ENCODE data around the gene C19orf85. TPM values are rescaled to one million over a fixed set of nuclear protein-coding genes. Genes with fewer than 3 reads are reported as not detected.

C19orf85 gene
- total RNA-seq, 2 donors from 2014 or later, result not detected

DNA sequence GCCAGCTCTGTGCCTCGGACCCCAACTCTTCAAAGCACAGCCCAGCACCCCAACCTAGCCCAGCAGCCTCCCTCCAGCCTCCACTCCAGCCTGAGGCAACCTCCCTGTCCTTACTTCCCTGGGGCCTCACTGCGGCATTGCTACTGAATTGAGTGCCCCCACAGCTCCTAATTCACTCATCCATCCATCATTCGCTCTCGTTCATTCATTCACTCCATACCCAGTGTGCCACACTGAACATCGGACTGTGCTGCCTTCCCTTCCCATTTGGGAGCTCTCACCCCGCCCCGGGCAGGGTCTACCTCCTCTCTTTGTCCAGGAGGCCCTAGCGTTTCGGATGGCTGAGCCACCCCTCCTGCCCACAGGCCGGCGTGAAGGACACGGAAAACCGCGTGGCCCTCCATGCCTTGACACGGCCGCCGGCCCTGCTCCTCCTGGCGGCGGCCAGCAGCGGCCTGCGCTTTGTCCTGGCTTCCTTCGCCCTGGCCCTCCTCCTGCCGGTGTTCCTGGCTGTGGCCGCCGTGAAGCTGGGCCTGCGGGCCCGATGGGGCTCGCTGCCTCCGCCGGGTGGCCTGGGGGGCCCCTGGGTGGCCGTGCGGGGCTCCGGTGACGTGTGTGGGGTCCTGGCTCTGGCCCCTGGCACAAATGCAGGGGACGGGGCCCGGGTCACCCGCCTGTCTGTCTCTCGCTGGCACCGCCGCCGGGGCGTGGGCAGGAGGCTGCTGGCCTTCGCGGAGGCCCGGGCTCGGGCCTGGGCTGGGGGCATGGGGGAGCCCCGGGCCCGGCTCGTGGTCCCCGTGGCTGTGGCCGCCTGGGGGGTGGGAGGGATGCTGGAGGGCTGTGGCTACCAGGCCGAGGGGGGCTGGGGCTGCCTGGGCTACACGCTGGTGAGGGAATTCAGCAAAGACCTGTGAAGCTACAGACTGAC, 21.8 kb upstream of the C19orf85 start:
- Mint-ChIP-seq H3K4me1 (ENCODE audit: low read depth) (peaks cover 15% of the 10 kb centered on the region), H3K4me3 (peak overlapping the region; percentile 59 to 78)
- no peak for DNase-seq

DNA sequence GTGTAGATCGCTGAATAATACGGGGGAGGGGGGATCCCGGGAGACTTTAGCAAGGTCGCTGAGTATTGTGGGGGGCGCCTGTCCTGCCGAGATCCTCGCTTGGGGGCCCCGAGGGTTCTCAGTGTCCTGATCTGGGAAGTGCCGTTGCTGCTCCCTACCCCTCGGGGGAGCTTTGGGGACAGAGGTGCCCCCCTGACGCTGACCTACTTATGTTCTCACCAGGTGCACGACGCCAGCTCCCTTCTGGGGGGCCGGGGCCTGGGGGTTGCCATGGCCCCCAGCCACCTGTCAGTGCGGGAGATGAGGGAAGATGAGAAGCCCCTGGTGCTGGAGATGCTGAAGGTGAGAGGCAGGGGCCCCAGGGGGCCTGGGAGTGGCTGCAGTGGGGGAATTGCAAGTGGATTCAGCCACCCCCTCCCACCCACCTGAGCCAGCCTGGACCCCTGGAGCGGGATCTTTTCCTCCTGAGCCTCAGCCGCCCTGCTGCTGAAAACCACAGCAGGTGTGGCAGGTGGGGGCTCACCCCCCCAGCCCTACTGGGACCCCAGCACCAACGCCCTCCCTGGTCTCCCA, 21.0 kb upstream of the C19orf85 start:
- DNase-seq, result no peak
- H3K36me3 Mint-ChIP-seq (ENCODE audit: insufficient read depth in 2 of 2), result peaks cover 0 to 1% of the 10 kb centered on the region in 2 donors
- no peaks in the 10 kb centered on the region for H3K27me3 Mint-ChIP-seq (ENCODE audit: low read depth)
- peaks cover 15% of the 10 kb centered on the region for H3K4me1 Mint-ChIP-seq (ENCODE audit: low read depth)
- peak overlapping the region; percentile 78 to 88 for H3K4me3 Mint-ChIP-seq
- peak overlapping the region; percentile 1 for H3K27ac Mint-ChIP-seq
- H3K9me3 Mint-ChIP-seq, result no peaks in the 10 kb centered on the region
- ATAC-seq (replicated peaks in 1 of 2), result peak in 1 of 2 donors; percentile 3

More for the DNA sequence above, 21.8 kb upstream of the C19orf85 start:
- H3K27me3 Mint-ChIP-seq (ENCODE audit: low read depth), result no peaks in the 10 kb centered on the region
- no peaks in the 10 kb centered on the region for H3K9me3 Mint-ChIP-seq
- peaks cover 0 to 1% of the 10 kb centered on the region in 2 donors for H3K36me3 Mint-ChIP-seq (ENCODE audit: insufficient read depth in 2 of 2)
- H3K27ac Mint-ChIP-seq, result peak overlapping the region; percentile 1
- ATAC-seq (replicated peaks in 1 of 2), result no peak

DNA sequence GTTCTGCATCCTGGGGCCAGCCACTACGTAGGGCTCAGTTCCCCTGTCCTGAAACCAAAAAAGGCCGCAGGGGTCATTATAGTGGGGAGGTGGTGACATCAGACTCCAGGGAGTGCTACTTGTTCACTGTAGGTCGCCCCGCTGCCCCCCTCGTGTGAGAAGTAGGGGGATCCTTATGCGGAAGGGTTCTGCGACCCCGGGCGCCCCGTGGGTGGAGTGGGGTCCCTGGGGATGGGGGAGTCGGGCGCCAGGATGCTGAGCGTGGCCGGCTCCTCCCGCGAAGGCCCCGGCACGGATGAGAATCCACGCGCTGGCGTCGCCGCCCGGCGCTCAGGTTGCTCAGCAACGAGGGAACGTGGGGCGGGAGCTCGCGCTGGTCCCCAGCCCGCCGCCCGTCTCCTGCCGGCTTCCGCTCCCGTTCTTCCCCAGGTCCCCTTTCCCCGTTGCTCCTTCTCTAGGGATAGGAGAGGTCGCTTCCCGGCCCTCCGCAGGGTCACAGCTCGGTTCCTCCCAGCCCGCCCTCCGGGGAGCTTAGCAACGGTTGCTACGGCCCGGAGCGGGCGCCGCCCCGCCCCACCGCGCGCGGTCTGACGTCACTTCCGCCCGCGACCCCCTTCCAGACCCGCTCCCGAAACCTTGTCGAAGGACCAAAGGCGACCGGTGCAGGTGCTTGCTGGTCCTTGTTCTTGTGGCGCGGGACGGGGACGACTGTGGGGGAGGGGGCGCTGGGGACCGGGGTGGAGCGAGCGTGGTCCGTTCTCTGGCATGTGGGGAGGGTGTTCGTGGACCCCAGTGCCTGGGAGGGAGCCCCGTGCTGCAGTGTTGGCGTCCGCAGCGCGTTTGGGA, 20.3 kb upstream of the C19orf85 start, which contains the start of gene NAT14:
Gene NAT14, plus strand, starts transcription at position 596 of the 846 bp plus-strand sequence. CDS start 521 bp downstream, outside the sequence.
- Mint-ChIP-seq H3K27me3 (ENCODE audit: low read depth) (no peaks in the 10 kb centered on the region), H3K36me3 (ENCODE audit: insufficient read depth in 2 of 2) (peaks cover 0 to 1% of the 10 kb centered on the region in 2 donors), H3K27ac (peak within 1 kb of the TSS; percentile 1), H3K9me3 (no peaks in the 10 kb centered on the region), H3K4me3 (peak within 1 kb of the TSS; percentile 78 to 88), H3K4me1 (ENCODE audit: low read depth) (peaks cover 18% of the 10 kb centered on the region)
- ATAC-seq (replicated peaks in 1 of 2), result peak; percentile 80 to 81
- DNase-seq, result peak; percentile 70 to 78

DNA sequence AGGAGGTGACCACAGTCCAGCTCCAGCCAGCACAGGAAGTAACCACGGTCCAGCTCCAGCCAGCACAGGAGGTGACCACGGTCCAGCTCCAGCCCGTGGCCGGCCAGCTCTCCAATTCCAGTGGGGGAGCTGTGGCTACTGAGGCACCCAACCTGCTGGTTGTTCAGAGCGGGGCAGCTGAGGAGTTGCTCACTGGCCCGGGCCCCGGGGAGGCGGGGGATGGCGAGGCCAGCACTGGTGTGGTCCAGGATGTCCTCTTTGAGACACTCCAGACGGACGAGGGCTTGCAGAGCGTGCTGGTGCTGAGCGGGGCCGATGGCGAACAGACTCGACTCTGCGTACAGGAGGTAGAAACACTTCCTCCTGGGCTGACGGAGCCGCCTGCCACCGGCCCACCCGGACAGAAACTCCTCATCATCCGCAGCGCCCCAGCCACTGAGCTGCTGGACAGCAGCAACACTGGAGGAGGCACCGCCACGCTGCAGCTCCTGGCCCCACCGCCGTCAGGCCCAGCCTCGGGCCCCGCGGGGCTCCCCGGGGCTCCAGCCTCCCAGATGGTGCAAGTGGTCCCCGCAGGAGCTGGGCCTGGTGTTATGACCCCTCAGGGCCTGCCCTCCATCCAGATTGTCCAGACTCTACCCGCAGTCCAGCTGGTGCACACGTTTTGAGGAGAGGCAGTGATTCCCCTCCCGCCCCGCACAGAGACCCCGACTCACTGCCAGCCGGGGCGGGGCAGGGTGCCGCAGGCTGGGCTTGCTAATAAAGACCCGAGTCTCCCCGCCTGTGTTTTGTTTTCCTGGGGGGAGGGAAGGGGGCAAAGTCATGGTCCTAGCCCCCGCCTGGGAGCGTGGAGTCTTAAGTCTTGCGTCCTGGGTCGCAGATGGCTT, 19.4 kb upstream of the C19orf85 start:
- H3K4me1 Mint-ChIP-seq (ENCODE audit: low read depth), result peaks cover 27% of the 10 kb centered on the region
- no peak for ATAC-seq (replicated peaks in 1 of 2)
- H3K9me3 Mint-ChIP-seq, result no peaks in the 10 kb centered on the region
- no peaks in the 10 kb centered on the region for H3K27me3 Mint-ChIP-seq (ENCODE audit: low read depth)
- DNase-seq, result no peak
- peak overlapping the region; percentile 53 to 78 for H3K4me3 Mint-ChIP-seq
- peaks cover 0 to 1% of the 10 kb centered on the region in 2 donors for H3K36me3 Mint-ChIP-seq (ENCODE audit: insufficient read depth in 2 of 2)
- H3K27ac Mint-ChIP-seq, result no peak overlapping the region

DNA sequence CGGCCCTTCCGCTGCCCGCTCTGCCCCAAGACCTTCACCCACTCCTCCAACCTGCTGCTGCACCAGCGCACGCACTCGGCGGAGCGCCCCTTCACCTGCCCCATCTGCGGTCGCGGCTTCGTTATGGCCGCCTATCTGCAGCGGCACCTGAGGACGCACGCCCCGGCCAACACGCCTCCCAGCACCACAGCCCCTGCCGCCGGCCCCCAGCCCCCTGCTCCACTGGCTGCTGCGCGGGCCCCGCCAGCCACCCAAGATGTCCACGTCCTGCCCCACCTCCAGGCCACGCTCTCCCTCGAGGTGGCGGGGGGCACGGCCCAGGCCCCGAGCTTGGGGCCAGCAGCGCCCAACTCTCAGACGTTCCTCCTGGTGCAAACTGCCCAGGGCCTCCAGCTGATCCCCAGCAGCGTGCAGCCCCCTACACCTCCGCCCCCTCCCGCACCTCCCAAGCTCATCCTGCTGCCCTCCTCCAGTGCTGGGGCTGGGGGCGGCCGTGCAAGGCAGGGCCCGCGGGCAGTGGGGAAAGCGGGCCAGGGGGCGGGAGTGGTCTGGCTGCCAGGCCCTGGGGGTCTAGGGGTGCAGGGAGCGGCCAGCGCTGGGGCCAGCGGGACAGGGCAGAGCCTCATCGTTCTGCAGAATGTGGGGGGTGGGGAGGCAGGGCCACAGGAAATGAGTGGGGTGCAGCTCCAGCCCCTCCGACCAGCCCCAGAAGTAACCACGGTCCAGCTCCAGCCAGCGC, 18.6 kb upstream of the C19orf85 start:
- H3K27me3 Mint-ChIP-seq (ENCODE audit: low read depth), result no peaks in the 10 kb centered on the region
- peaks cover 35% of the 10 kb centered on the region for H3K4me1 Mint-ChIP-seq (ENCODE audit: low read depth)
- no peak overlapping the region for H3K27ac Mint-ChIP-seq
- H3K9me3 Mint-ChIP-seq, result no peaks in the 10 kb centered on the region
- ATAC-seq (replicated peaks in 1 of 2), result no peak
- H3K4me3 Mint-ChIP-seq, result peak overlapping the region in 1 of 2 donors; percentile 17
- no peak for DNase-seq
- H3K36me3 Mint-ChIP-seq (ENCODE audit: insufficient read depth in 2 of 2), result peaks cover 0 to 1% of the 10 kb centered on the region in 2 donors

DNA sequence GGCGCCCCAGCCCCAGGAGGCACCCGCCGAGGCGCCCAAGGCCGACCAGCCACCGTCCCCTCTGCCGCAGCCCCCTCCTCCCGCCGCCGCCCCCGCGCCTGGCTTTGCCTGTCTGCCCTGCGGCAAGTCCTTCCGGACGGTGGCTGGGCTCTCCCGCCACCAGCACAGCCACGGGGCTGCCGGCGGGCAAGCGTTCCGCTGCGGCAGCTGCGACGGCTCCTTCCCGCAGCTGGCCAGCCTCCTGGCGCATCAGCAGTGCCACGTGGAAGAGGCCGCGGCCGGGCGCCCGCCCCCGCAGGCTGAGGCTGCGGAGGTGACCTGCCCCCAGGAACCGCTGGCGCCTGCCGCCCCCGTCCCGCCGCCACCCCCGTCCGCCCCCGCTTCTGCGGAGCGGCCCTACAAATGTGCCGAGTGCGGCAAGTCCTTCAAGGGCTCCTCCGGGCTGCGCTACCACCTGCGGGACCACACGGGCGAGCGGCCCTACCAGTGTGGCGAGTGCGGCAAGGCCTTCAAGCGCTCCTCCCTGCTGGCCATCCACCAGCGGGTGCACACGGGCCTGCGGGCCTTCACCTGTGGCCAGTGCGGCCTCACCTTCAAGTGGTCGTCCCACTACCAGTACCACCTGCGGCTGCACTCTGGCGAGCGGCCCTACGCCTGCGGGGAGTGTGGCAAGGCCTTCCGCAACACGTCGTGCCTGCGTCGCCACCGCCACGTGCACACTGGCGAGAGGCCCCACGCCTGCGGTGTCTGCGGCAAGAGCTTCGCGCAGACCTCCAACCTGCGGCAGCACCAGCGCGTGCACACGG, 17.8 kb upstream of the C19orf85 start:
- Mint-ChIP-seq H3K36me3 (ENCODE audit: insufficient read depth in 2 of 2) (peaks cover 0 to 1% of the 10 kb centered on the region in 2 donors), H3K4me3 (no peak overlapping the region), H3K27me3 (ENCODE audit: low read depth) (no peaks in the 10 kb centered on the region), H3K27ac (no peak overlapping the region), H3K9me3 (no peaks in the 10 kb centered on the region), H3K4me1 (ENCODE audit: low read depth) (peaks cover 38% of the 10 kb centered on the region)
- no peak for DNase-seq
- ATAC-seq (replicated peaks in 1 of 2), result no peak

DNA sequence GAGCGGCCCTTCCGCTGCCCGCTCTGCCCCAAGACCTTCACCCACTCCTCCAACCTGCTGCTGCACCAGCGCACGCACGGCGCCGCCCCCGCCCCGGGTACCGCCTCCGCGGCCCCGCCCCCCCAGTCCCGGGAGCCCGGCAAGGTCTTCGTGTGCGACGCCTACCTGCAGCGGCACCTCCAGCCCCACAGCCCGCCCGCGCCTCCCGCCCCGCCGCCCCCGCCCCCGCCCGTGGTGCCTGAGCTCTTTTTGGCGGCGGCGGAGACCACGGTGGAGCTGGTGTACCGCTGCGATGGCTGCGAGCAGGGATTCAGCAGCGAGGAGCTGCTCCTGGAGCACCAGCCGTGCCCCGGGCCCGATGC, 17.2 kb upstream of the C19orf85 start:
- Mint-ChIP-seq H3K9me3 (no peaks in the 10 kb centered on the region), H3K4me3 (no peak overlapping the region), H3K27ac (no peak overlapping the region), H3K4me1 (ENCODE audit: low read depth) (peaks cover 34% of the 10 kb centered on the region), H3K36me3 (ENCODE audit: insufficient read depth in 2 of 2) (peaks cover 0 to 1% of the 10 kb centered on the region in 2 donors), H3K27me3 (ENCODE audit: low read depth) (no peaks in the 10 kb centered on the region)
- no peak for DNase-seq
- no peak for ATAC-seq (replicated peaks in 1 of 2)

DNA sequence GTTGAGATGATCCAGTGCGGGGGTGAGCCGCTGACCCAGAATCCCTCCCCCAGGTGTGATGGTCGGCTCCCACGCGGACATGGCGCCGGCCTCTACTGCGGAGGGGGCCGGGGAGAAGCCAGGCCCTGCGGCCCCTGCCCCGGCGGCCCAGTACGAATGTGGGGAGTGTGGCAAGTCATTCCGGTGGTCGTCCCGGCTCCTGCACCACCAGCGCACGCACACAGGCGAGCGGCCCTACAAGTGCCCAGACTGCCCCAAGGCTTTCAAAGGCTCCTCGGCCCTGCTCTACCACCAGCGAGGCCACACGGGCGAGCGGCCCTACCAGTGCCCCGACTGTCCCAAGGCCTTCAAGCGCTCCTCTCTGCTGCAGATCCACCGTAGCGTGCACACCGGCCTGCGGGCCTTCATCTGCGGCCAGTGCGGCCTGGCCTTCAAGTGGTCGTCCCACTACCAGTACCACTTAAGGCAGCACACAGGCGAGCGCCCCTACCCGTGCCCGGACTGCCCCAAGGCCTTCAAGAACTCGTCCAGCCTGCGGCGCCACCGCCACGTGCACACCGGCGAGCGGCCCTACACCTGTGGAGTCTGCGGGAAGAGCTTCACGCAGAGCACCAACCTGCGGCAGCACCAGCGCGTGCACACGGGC, 16.7 kb upstream of the C19orf85 start:
- Mint-ChIP-seq H3K4me3 (no peak overlapping the region), H3K9me3 (no peaks in the 10 kb centered on the region), H3K36me3 (ENCODE audit: insufficient read depth in 2 of 2) (peaks cover 0 to 1% of the 10 kb centered on the region in 2 donors), H3K27me3 (ENCODE audit: low read depth) (no peaks in the 10 kb centered on the region), H3K27ac (no peak overlapping the region), H3K4me1 (ENCODE audit: low read depth) (peaks cover 34% of the 10 kb centered on the region)
- DNase-seq (no peak), ATAC-seq (replicated peaks in 1 of 2) (no peak)

DNA sequence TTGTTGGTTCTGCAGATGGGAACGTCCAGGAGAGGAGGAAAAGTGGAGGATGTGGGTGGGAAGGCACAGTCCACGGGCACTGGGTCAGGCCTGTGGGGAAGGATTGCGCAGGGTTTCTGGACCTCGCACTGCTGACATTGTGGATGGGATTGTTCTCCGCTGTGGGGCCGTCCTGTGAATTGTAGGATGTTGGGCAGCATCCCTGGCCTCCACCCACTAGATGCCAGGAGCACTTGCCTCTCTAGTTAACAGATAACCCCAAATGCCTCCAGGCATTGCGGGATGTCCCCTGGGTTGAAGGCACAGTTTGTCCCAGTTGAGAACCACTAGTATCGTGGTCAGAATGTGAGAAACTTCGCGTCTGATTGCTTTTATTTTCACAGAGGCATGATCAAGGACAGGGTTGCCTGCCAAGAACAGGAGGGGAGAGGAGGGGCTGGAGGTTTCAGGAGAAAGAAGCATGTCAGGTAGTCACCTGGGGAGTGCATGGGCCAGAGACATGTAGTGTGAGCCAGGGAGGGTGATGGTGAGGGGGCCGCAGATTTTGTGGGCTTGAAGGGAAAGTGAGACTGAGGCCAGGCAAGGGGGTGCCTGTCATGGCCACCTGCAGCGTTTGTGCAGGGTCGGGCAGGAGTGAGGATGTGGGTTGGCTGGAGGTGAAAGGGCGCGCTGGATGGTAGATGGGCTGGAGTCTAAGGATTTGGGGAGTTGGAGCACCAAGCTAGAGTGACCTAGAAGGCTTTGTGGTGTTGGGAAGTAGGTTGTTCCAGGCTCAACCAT, 15.1 kb upstream of the C19orf85 start:
- Mint-ChIP-seq H3K36me3 (ENCODE audit: insufficient read depth in 2 of 2) (no peaks in the 10 kb centered on the region), H3K4me1 (ENCODE audit: low read depth) (peaks cover 38% of the 10 kb centered on the region), H3K9me3 (no peaks in the 10 kb centered on the region), H3K27ac (no peak overlapping the region), H3K27me3 (ENCODE audit: low read depth) (no peaks in the 10 kb centered on the region), H3K4me3 (no peak overlapping the region)
- ATAC-seq (replicated peaks in 1 of 2) (no peak), DNase-seq (no peak)

DNA sequence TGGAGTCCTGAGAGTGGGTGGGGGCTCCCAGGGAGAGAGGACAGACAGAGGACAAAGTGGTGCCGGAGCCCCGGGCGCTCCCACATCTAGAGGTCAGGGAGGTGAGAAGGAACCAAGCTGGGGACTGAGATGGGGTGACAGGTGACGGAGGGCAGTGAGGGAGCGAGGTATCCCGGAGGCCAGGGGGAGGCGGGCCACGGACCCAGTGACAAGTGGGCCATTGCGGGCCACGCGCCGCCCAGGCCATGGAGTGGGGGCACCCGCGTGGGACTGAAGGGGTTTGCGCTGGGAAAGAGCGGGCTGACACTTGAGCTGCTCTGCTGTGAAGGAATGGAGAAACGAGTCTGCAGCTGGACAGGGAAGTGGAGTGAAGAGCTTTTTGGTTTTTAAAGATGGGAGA, 14.5 kb upstream of the C19orf85 start:
- no peaks in the 10 kb centered on the region for H3K27me3 Mint-ChIP-seq (ENCODE audit: low read depth)
- H3K27ac Mint-ChIP-seq, result peak overlapping the region; percentile 4
- peak overlapping the region in 1 of 2 donors; percentile 36 for H3K4me3 Mint-ChIP-seq
- ATAC-seq (replicated peaks in 1 of 2) (no peak), DNase-seq (no peak)
- peaks cover 38% of the 10 kb centered on the region for H3K4me1 Mint-ChIP-seq (ENCODE audit: low read depth)
- no peaks in the 10 kb centered on the region for H3K36me3 Mint-ChIP-seq (ENCODE audit: insufficient read depth in 2 of 2)
- H3K9me3 Mint-ChIP-seq, result no peaks in the 10 kb centered on the region
